ENCODE data around the gene RNF166. TPM values are rescaled to one million over a fixed set of nuclear protein-coding genes. Genes with fewer than 3 reads are reported as not detected.

RNF166 gene
- total RNA-seq, 2 donors from 2014 or later, result 24.2 to 27.2 TPM

GRCh38 chr16:88748364-88748763 lies 42.2 kb upstream of the RNF166 start:
- Histone ChIP-seq H3K4me1 (ENCODE audit: control insufficient read depth, insufficient read depth, low read length) (no peaks in the 10 kb centered on the region), H3K36me3 (ENCODE audit: control insufficient read depth, insufficient read depth, low read length) (peaks cover 4% of the 10 kb centered on the region), H3K9ac (ENCODE audit: extremely low read depth, low read length, poor library complexity, severe bottlenecking) (no peak overlapping the region), H3K4me3 (ENCODE audit: low read length) (no peak overlapping the region), H3K27ac (ENCODE audit: low read depth, low read length) (no peak overlapping the region), H3K9me3 (ENCODE audit: control insufficient read depth, low read length) (no peaks in the 10 kb centered on the region), H3K27me3 (ENCODE audit: control insufficient read depth, insufficient read depth, low read length, poor library complexity, severe bottlenecking) (no peaks in the 10 kb centered on the region)
- DNase-seq, result no peak
- TF ChIP-seq CTCF (conservative IDR thresholded peaks at IDR 0.05), result no peak
- no peaks in the 10 kb centered on the region for H3K36me3 Mint-ChIP-seq (ENCODE audit: low read depth)
- no peaks in the 10 kb centered on the region for H3K27me3 Mint-ChIP-seq (ENCODE audit: insufficient read depth)
- H3K4me1 Mint-ChIP-seq, result no peaks in the 10 kb centered on the region
- no peak overlapping the region for H3K4me3 Mint-ChIP-seq
- WGBS, 2 experiments (ENCODE audit: insufficient coverage in 1 of 2, insufficient read length in 1 of 2), result 91 to 93% methylated on average over 6 to 12 of the region's 12 CpGs
- no peak overlapping the region for H3K27ac Mint-ChIP-seq
- no peaks in the 10 kb centered on the region for H3K9me3 Mint-ChIP-seq

- no peaks in the 10 kb centered on the region for H3K27me3 Mint-ChIP-seq (ENCODE audit: insufficient read depth)
- H3K27me3 ChIP-seq (ENCODE audit: control insufficient read depth, insufficient read depth, low read length, poor library complexity, severe bottlenecking), result no peaks in the 10 kb centered on the region
- no peak overlapping the region for H3K4me3 ChIP-seq (ENCODE audit: low read length)
- no peaks in the 10 kb centered on the region for H3K9me3 Mint-ChIP-seq
- H3K9me3 ChIP-seq (ENCODE audit: control insufficient read depth, low read length), result no peaks in the 10 kb centered on the region
- peak; percentile 73 for TF ChIP-seq CTCF (conservative IDR thresholded peaks at IDR 0.05)
- DNase-seq, result peak; percentile 90
- H3K27ac ChIP-seq (ENCODE audit: low read depth, low read length), result no peak overlapping the region
- no peaks in the 10 kb centered on the region for H3K4me1 ChIP-seq (ENCODE audit: control insufficient read depth, insufficient read depth, low read length)
- H3K36me3 Mint-ChIP-seq (ENCODE audit: low read depth), result no peaks in the 10 kb centered on the region
- H3K27ac Mint-ChIP-seq, result no peak overlapping the region
- H3K36me3 ChIP-seq (ENCODE audit: control insufficient read depth, insufficient read depth, low read length), result peaks cover 4% of the 10 kb centered on the region
- 93 to 96% methylated on average over 21 to 26 of the region's 26 CpGs for WGBS, 2 experiments (ENCODE audit: insufficient coverage in 1 of 2, insufficient read length in 1 of 2)
- H3K4me3 Mint-ChIP-seq, result no peak overlapping the region
- H3K4me1 Mint-ChIP-seq, result no peaks in the 10 kb centered on the region
- no peak overlapping the region for H3K9ac ChIP-seq (ENCODE audit: extremely low read depth, low read length, poor library complexity, severe bottlenecking)
These were observed 41.5 kb upstream of the RNF166 start for GRCh38 chr16:88747588-88748301.

- H3K9me3 ChIP-seq (ENCODE audit: control insufficient read depth, low read length), result no peaks in the 10 kb centered on the region
- no peaks in the 10 kb centered on the region for H3K27me3 ChIP-seq (ENCODE audit: control insufficient read depth, insufficient read depth, low read length, poor library complexity, severe bottlenecking)
- H3K27me3 Mint-ChIP-seq (ENCODE audit: insufficient read depth), result no peaks in the 10 kb centered on the region
- H3K4me1 Mint-ChIP-seq, result no peaks in the 10 kb centered on the region
- no peak overlapping the region for H3K27ac Mint-ChIP-seq
- H3K9ac ChIP-seq (ENCODE audit: extremely low read depth, low read length, poor library complexity, severe bottlenecking), result no peak overlapping the region
- no peak for DNase-seq
- H3K36me3 Mint-ChIP-seq (ENCODE audit: low read depth), result no peaks in the 10 kb centered on the region
- WGBS, 2 experiments (ENCODE audit: insufficient coverage in 1 of 2, insufficient read length in 1 of 2), result 71 to 77% methylated on average over 10 to 17 of the region's 17 CpGs
- H3K36me3 ChIP-seq (ENCODE audit: control insufficient read depth, insufficient read depth, low read length), result no peaks in the 10 kb centered on the region
- H3K4me3 ChIP-seq (ENCODE audit: low read length), result no peak overlapping the region
- H3K9me3 Mint-ChIP-seq, result no peaks in the 10 kb centered on the region
- no peak overlapping the region for H3K4me3 Mint-ChIP-seq
- no peaks in the 10 kb centered on the region for H3K4me1 ChIP-seq (ENCODE audit: control insufficient read depth, insufficient read depth, low read length)
- TF ChIP-seq CTCF (conservative IDR thresholded peaks at IDR 0.05), result no peak
- no peak overlapping the region for H3K27ac ChIP-seq (ENCODE audit: low read depth, low read length)
These were observed 40.3 kb upstream of the RNF166 start for GRCh38 chr16:88746506-88746905.

Measured in endodermal cell (in vitro differentiated cells).